ENCODE data around the gene PTPRN2. TPM values are rescaled to one million over a fixed set of nuclear protein-coding genes. Genes with fewer than 3 reads are reported as not detected.

The PTPRN2 gene
- total and polyA plus RNA-seq, 2 donors (not counting 3 experiments of a cell fraction or from before 2014, with no cell fraction given): 0.62 to 0.88 TPM

- Histone ChIP-seq H2AFZ (ENCODE audit: low read depth, low read length) (no peak overlapping the region), H3K9ac (replicated peaks; ENCODE audit: extremely low read depth, insufficient read depth, low read length) (no peak overlapping the region), H3K27me3 (ENCODE audit: control insufficient read depth in 2 of 2, insufficient read depth in 2 of 2, low read length in 2 of 2) (no peaks in the 10 kb centered on the region), H3K36me3 (ENCODE audit: control insufficient read depth in 2 of 2, extremely low read depth in 1 of 2, insufficient read depth in 2 of 2, low read length in 2 of 2) (no peaks in the 10 kb centered on the region), H3K4me3 (replicated peaks in 1 of 3; ENCODE audit: insufficient read depth in 1 of 3, low read depth in 1 of 3, low read length in 3 of 3) (no peak overlapping the region), H3K4me1 (ENCODE audit: control insufficient read depth, extremely low read depth, insufficient read depth, low read length) (no peaks in the 10 kb centered on the region), H4K20me1 (replicated peaks; ENCODE audit: control insufficient read depth, extremely low read depth, insufficient read depth, low read length) (no peaks in the 10 kb centered on the region), H3K27ac (ENCODE audit: insufficient read depth, low read depth, low read length) (no peak overlapping the region), H3K9me1 (replicated peaks; ENCODE audit: control insufficient read depth, extremely low read depth, insufficient read depth, low read length) (no peaks in the 10 kb centered on the region), H3K9me3 (replicated peaks; ENCODE audit: control insufficient read depth, insufficient read depth, low read length) (no peaks in the 10 kb centered on the region), H3K79me2 (ENCODE audit: control insufficient read depth, insufficient read depth, low read length) (no peaks in the 10 kb centered on the region), H3K4me2 (ENCODE audit: insufficient read depth, low read length) (no peak overlapping the region)
- dilution Hi-C loops (cut with MboI; ENCODE audit: extremely low pct_ligation_motif_present, low sequenced_read_pairs): no loop called here
- CTCF ChIA-PET: no interaction called here
- POLR2A ChIA-PET: no interaction called here
- BruUV-seq (replicated peaks): no TSS peak
- DNase-seq (ENCODE audit: low read depth, low spot score) (no peak), FAIRE-seq (no peak)
- intact Hi-C loops (cut with micrococcal nuclease): no loop called here
- no peak for TF ChIP-seq FOS (IDR thresholded peaks at IDR 0.05; ENCODE audit: borderline replicate concordance, insufficient read depth, low read length)
- TF ChIP-seq JUN (IDR thresholded peaks at IDR 0.05; ENCODE audit: borderline replicate concordance, insufficient read depth, insufficient read length, low read depth): no peak
- TF ChIP-seq POLR2AphosphoS5 (IDR thresholded peaks at IDR 0.05; ENCODE audit: insufficient read depth, low read depth, low read length): no peak
- TF ChIP-seq EZH2 (IDR thresholded peaks at IDR 0.05; ENCODE audit: borderline replicate concordance, low read depth, low read length, severe bottlenecking): no peak
- TF ChIP-seq CTCF (IDR thresholded peaks at IDR 0.05; ENCODE audit: extremely low read depth in 1 of 2, insufficient read depth in 1 of 2, low read depth in 1 of 2, low read length in 2 of 2): no peak
- no peak for TF ChIP-seq POLR2A (IDR thresholded peaks at IDR 0.05; ENCODE audit: low read depth, low read length)
- TF ChIP-seq, protein P1, sequence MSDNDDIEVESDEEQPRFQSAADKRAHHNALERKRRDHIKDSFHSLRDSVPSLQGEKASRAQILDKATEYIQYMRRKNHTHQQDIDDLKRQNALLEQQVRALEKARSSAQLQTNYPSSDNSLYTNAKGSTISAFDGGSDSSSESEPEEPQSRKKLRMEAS (IDR thresholded peaks at IDR 0.05; ENCODE audit: insufficient read depth, insufficient read length): no peak
- TF ChIP-seq GATA2 (IDR thresholded peaks at IDR 0.05; ENCODE audit: insufficient read depth, insufficient read length, low read depth, low read length): no peak
- TF ChIP-seq MYC (IDR thresholded peaks at IDR 0.05; ENCODE audit: low read depth, low read length): no peak
Observed at GRCh38 chr7:158028290-158028941, 559.2 kb downstream of the PTPRN2 start.

All from endothelial cell of umbilical vein (primary cell).